ENCODE measurements around the gene SPPL3.
"Not testable (repeated sequence)": the region's sequence is repeated elsewhere in the genome, so short reads cannot be mapped to it uniquely, and the experiment has no call there.

The SPPL3 gene, protein sequence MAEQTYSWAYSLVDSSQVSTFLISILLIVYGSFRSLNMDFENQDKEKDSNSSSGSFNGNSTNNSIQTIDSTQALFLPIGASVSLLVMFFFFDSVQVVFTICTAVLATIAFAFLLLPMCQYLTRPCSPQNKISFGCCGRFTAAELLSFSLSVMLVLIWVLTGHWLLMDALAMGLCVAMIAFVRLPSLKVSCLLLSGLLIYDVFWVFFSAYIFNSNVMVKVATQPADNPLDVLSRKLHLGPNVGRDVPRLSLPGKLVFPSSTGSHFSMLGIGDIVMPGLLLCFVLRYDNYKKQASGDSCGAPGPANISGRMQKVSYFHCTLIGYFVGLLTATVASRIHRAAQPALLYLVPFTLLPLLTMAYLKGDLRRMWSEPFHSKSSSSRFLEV

DNA sequence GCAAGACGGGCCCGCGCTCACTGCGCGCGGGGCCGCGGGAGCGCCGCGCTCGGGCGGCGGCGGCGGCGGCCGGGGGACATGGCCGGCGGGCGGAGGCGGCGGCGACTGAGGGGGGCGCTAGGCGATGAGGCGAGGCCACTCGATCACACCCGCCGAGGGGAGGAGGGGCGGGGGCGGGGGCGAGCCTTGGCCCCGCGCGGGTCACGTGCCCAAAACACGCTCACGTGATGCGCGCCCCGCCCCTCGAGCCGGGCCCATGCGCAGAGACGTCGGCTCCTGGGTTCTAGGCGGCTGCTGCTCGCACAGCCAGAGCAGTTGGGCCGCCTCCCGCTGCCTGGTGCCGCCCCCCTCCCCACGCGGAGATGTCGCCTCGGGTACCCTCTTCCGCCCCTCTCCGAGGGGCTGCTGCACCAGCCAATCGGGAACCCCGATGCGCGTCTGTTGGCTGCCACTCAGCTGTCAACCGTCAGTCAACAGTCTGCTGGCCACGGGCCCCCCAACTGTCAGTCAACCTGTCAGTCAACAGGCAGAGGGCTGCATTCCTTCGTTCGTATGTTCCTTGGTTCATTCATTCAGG is at the start of gene SPPL3:
TSS of gene SPPL3 (minus strand) at position 162 of the 577 bp plus-strand sequence. CDS start 491 bp downstream, outside the sequence.
- peak; percentile 6 for DNase-seq

- DNase-seq: no peak
These were observed 46.6 kb upstream of the SPPL3 start for GRCh38 chr12:120950807-120951206.

- not testable (repeated sequence) for DNase-seq
These were observed 46.2 kb upstream of the SPPL3 start for GRCh38 chr12:120950260-120950799.

- DNase-seq: not testable (repeated sequence)
These were observed 41.4 kb upstream of the SPPL3 start for GRCh38 chr12:120945516-120945915.

GRCh38 chr12:120944645-120945217 is 40.6 kb upstream of the SPPL3 start:
- DNase-seq: no peak

DNA sequence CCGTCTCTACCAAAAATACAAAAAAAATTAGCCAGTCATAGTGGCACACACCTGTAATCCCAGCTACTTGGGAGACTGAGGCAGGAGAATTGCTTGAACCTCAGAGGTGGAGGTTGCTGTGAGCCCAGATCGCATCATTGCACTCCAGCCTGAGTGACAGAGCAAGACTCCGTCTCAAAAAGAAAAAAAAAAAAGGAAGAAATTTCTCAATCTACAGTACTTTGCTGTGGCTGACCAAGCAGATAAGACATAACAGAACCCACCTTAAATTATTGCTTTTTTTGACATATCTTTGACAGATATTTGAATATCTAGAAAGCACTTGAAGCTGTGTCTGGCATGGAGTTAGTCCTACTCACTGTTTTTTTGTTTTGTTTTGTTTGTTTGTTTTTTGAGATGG is 39.3 kb upstream of the SPPL3 start:
- DNase-seq: no peak

- DNase-seq: no peak
These were observed 37.8 kb upstream of the SPPL3 start for GRCh38 chr12:120941846-120942405.

- no peak for DNase-seq
These were observed 37.3 kb upstream of the SPPL3 start for GRCh38 chr12:120941412-120941811.

GRCh38 chr12:120940799-120941198 is 36.6 kb upstream of the SPPL3 start:
- DNase-seq: no peak

DNA sequence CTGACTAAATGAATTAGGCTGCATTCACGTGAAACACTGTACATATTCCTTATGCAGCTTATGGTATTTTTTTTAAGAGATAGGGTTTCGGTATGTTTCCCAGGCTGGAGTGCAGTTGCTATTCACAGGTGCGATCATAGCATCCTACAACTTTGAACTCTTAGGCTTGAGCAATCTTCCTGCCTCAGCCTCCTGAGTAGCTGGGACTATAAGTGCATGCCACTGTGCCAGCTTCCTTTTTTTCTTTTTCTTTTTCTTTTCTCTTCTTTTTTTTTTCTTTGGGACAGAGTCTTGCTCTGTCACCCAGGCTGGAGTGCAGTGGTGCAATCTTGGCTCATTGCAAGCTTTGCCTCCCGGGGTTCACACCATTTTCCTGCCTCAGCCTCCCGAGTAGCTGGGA is 35.8 kb upstream of the SPPL3 start:
- no peak for DNase-seq

DNA sequence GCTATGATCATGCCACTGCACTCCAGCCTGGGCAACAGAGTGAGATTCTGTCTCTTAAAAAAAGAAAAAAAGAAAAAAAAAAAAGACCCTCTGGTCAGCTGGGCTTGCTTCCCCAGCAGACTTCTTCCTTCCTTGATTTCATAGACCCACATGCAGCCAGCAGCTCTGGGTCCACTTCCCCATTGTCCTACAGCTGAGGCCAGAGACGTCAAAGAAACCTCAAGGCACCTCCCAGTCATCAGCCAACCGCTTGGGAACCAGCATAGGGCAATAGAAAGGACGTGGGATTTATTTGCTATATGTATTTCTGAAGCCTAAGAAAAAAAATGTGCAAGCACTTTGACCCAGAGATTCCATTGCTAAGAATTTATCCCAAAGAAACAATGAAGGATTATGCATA is 35.4 kb upstream of the SPPL3 start:
- DNase-seq: no peak

- no peak for DNase-seq
These were observed 34.3 kb upstream of the SPPL3 start for GRCh38 chr12:120938496-120938895.

DNA sequence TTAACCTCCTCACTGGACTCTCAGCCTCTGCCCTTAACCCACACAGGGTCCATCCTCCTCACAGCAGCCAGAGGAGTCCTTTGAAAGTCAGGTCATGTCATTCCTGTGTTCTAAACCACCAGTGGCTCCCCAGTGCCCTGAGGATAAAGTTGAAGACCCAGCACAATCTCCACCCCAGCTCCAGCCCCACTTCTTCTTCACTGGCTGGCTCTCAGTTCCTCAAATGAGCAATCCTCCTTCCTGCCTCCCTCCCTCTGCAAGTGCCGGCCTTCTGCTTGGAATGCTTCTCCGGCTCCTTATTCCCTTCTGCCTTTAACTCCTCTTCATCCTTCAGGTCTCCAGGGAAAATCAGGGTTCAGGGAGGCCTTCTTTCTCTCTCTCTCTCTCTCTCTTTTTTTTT is 32.0 kb upstream of the SPPL3 start:
- DNase-seq: no peak

DNA sequence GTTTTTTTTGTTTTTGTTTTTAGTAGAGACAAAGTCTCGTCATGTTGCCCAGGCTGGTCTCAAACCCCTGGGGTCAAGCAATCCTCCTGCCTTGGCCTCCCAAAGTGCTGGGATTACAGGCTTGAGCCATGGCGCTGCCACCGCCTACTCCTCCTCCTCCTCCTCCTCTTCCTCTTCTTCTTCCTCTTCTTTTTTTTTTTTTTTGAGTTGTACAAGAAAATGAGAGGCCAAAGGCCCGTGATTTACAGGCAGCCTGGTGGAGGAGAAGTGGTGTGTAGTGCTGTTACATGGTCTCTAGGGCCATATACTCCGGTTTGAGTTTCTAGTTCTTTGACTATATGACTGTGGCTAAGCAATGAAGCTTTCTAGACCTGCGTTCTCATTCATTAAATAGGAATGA is 29.6 kb upstream of the SPPL3 start:
- DNase-seq: no peak

- DNase-seq: no peak
These were observed 28.9 kb upstream of the SPPL3 start for GRCh38 chr12:120932956-120933526.

GRCh38 chr12:120932058-120932457 is 27.9 kb upstream of the SPPL3 start:
- no peak for DNase-seq

- DNase-seq: no peak
These were observed 25.9 kb upstream of the SPPL3 start for GRCh38 chr12:120930032-120930431.

GRCh38 chr12:120928864-120929652 is 24.9 kb upstream of the SPPL3 start:
- DNase-seq: no peak

DNA sequence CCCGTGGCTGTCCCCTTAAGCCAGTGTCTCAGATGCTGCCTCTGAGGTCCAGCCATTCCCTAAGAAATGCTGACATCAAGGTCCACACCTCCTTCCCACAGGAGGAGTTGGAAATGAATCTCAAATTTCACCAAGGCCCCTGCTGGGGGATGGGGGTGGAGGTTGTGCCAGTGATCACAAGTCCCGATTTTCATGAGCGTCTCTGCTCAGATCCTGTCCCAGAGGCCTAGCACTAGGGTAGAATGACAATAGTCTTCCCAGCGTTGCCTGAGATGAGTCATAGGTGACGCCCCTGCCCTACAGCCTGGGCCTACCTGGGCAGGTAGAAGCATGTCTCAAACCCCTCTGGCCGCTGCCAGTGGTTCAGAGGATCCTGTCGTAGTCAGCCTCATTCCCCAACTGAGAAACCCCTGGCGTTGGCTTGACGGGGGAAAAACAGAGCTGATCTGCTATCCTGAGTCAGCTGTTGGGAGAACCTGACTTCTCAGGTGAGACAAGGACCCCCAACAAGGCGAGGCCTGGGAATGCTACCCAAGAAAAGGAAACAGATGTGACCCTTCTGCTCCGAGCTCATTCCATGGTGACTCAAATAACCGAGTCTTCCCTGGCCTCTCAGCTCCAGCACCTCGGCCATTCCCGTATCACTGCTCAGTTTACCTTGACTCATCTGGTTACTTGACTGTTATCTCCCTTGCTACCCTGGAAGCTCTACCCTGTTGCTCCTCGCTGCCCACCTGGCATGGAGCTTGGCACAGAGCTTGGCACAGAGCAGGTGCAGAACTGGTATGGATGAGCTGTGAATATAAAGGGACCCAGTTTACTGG is 21.8 kb upstream of the SPPL3 start:
- no peak for DNase-seq

- DNase-seq: no peak
These were observed 18.1 kb upstream of the SPPL3 start for GRCh38 chr12:120922279-120922678.

GRCh38 chr12:120921637-120922036 is 17.5 kb upstream of the SPPL3 start:
- no peak for DNase-seq

GRCh38 chr12:120920178-120920577 is 16.0 kb upstream of the SPPL3 start:
- DNase-seq: no peak
